Measurements from ENCODE around the gene KRTAP10-5. TPM values are rescaled to one million over a fixed set of nuclear protein-coding genes. Genes with fewer than 3 reads are reported as not detected.

KRTAP10-5 gene
- total and polyA plus RNA-seq, 9 of the 15 experiments (the other 6 are each of a cell fraction or from before 2014, with no cell fraction given), result not detected

DNA sequence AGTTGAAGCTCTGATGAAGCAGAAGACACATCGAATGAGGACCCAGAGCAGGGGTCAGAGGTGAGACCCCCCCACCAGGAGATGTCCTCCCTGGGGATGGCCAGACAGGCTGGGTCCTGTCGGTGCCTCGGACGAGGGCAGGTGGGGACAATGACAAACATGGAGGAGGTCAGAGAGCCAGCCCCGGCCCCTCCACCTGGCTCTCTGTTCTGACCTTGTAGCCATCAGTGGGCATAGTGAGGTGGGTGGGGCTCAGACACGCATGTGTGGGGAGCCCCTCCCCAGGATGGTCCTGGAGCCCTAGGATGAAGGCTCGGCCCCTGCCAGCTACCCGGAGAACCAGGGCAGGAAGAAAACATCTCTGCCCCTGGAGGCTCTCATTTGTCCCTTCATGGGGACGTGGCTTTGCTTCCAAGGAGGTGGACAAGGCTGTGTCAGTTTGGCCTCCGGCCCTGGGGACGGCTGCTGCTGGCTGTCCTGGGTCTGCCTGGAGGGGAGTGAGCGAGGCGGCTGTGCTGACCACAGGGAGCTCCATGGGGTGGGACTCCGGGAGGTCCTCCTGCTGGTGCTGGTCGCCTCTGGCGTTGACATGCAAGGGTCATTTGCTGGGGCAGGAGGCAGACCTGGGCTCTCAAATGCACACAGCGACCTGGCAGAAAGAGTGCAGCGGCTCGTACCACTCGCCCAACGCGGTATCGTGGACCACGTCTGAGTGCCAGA, 9.3 kb upstream of the KRTAP10-5 start:
- H2AFZ ChIP-seq (ENCODE audit: low read depth, low read length), result no peak overlapping the region
- DNase-seq (ENCODE audit: extremely low read depth in 1 of 4, low spot score in 3 of 4), result no peak
- CTCF ChIA-PET (ENCODE audit: low intra/inter-chr PET ratio), result no interaction called here
- peak overlapping the region in 1 of 2 experiments; percentile 68; a peak in 1 of 4 replicates for H3K9ac ChIP-seq (ENCODE audit: insufficient read depth in 1 of 2, low read depth in 2 of 2, low read length in 2 of 2)
- intact Hi-C loops (cut with micrococcal nuclease), result no loop called here
- in situ Hi-C loops (cut with MboI), result no loop called here
- no peak for FAIRE-seq
- H3K9me1 ChIP-seq (ENCODE audit: control insufficient read depth, insufficient read depth, low read length), result no peaks in the 10 kb centered on the region
- no peak for ATAC-seq
- H3K4me2 ChIP-seq (ENCODE audit: insufficient read depth, low read length), result no peak overlapping the region
- no peaks in the 10 kb centered on the region for H3K36me3 ChIP-seq (ENCODE audit: control insufficient read depth, insufficient read depth, low read length)
- POLR2A ChIA-PET, result interaction anchor here (0.6 kb wide), 1 partner anchor 96 kb away, joined by 3 read pairs; no protein-coding TSS in a partner anchor
- 1% methylated on average over 24 of the region's 24 CpGs for WGBS (ENCODE audit: insufficient coverage, low coverage, missing lambda C conversion rate)
- H3K4me1 ChIP-seq (replicated peaks in 1 of 2; ENCODE audit: control insufficient read depth in 2 of 2, insufficient read depth in 2 of 2, low read length in 2 of 2), result peaks cover 19 to 37% of the 10 kb centered on the region in 2 experiments
- H3K79me2 ChIP-seq (ENCODE audit: control insufficient read depth, insufficient read depth, low read length), result no peaks in the 10 kb centered on the region
- H4K20me1 ChIP-seq (replicated peaks; ENCODE audit: control insufficient read depth, insufficient read depth, low read length), result no peaks in the 10 kb centered on the region
- H3K4me3 ChIP-seq, result no peak overlapping the region
- no peaks in the 10 kb centered on the region; the same call in 1 of the 2 replicates for H3K9me3 ChIP-seq (replicated peaks; ENCODE audit: control insufficient read depth, insufficient read depth, low read depth, low read length)
- no peak overlapping the region for H3K27ac ChIP-seq (ENCODE audit: extremely low read depth, low read depth, low read length)
- H3K27me3 ChIP-seq (ENCODE audit: control insufficient read depth in 2 of 2, insufficient read depth in 2 of 2, low read length in 2 of 2), result peaks cover 0 to 9% of the 10 kb centered on the region in 2 experiments; a peak in 1 of 5 replicates
- no TSS peak for BruUV-seq (replicated peaks)
- TF ChIP-seq ZFP91 (CRISPR knock-in tag; IDR thresholded peaks at IDR 0.05), result no peak
- no peak for TF ChIP-seq TCF7L2 (IDR thresholded peaks at IDR 0.05; ENCODE audit: low read depth, low read length)
- TF ChIP-seq CCAR2 (IDR thresholded peaks at IDR 0.05; ENCODE audit: low read depth, low read length), result no peak
- TF ChIP-seq ZNF561 (CRISPR knock-in tag; conservative IDR thresholded peaks at IDR 0.05), result no peak
- no peak for TF ChIP-seq MTA2 (IDR thresholded peaks at IDR 0.05; ENCODE audit: low read depth)
- TF ChIP-seq ZNF583 (CRISPR knock-in tag; IDR thresholded peaks at IDR 0.05), result no peak
- no peak for TF ChIP-seq FOXK2 (conservative IDR thresholded peaks at IDR 0.05 in 1 of 2, IDR thresholded peaks at IDR 0.05 in 1 of 2; ENCODE audit: low read depth in 2 of 2)
- no peak for TF ChIP-seq ZBTB17 (CRISPR knock-in tag; IDR thresholded peaks at IDR 0.05)
- no peak for TF ChIP-seq ZNF655 (CRISPR knock-in tag; IDR thresholded peaks at IDR 0.05)
- TF ChIP-seq HMG20A (CRISPR knock-in tag; conservative IDR thresholded peaks at IDR 0.05), result no peak
- TF ChIP-seq, protein P1, sequence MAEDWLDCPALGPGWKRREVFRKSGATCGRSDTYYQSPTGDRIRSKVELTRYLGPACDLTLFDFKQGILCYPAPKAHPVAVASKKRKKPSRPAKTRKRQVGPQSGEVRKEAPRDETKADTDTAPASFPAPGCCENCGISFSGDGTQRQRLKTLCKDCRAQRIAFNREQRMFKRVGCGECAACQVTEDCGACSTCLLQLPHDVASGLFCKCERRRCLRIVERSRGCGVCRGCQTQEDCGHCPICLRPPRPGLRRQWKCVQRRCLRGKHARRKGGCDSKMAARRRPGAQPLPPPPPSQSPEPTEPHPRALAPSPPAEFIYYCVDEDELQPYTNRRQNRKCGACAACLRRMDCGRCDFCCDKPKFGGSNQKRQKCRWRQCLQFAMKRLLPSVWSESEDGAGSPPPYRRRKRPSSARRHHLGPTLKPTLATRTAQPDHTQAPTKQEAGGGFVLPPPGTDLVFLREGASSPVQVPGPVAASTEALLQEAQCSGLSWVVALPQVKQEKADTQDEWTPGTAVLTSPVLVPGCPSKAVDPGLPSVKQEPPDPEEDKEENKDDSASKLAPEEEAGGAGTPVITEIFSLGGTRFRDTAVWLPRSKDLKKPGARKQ (CRISPR knock-in tag; IDR thresholded peaks at IDR 0.05), result no peak
- TF ChIP-seq MEIS2 (IDR thresholded peaks at IDR 0.05; ENCODE audit: partially characterized antibody), result no peak
- TF ChIP-seq, protein P2, sequence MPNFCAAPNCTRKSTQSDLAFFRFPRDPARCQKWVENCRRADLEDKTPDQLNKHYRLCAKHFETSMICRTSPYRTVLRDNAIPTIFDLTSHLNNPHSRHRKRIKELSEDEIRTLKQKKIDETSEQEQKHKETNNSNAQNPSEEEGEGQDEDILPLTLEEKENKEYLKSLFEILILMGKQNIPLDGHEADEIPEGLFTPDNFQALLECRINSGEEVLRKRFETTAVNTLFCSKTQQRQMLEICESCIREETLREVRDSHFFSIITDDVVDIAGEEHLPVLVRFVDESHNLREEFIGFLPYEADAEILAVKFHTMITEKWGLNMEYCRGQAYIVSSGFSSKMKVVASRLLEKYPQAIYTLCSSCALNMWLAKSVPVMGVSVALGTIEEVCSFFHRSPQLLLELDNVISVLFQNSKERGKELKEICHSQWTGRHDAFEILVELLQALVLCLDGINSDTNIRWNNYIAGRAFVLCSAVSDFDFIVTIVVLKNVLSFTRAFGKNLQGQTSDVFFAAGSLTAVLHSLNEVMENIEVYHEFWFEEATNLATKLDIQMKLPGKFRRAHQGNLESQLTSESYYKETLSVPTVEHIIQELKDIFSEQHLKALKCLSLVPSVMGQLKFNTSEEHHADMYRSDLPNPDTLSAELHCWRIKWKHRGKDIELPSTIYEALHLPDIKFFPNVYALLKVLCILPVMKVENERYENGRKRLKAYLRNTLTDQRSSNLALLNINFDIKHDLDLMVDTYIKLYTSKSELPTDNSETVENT (CRISPR knock-in tag; IDR thresholded peaks at IDR 0.05), result no peak
- no peak for TF ChIP-seq POLR2AphosphoS5 (IDR thresholded peaks at IDR 0.05; ENCODE audit: control insufficient read depth, insufficient read depth, low read depth, low read length)
- no peak for TF ChIP-seq DMBX1 (CRISPR knock-in tag; IDR thresholded peaks at IDR 0.05; ENCODE audit: borderline replicate concordance)
- TF ChIP-seq MCM5 (IDR thresholded peaks at IDR 0.05; ENCODE audit: low read depth), result no peak
